Panc1 (cell line): Measurements from ENCODE around the gene GRK2.

Experiments
- TF ChIP-seq, protein P1 (sequence below): fragments of 450-650 bp; IDR thresholded peaks from 2 replicates; pipeline ENCODE4 v1.5.1; 2017; ENCODE audit warnings: mild to moderate bottlenecking
- TF ChIP-seq, protein P2 (sequence below), 2 experiments: IDR thresholded peaks; 2 replicates each; pipeline ENCODE4 v1.6.1; 2011 to 2012; ENCODE audit warnings: low read depth in 2 of 2, control low read depth in 1 of 2, low read length in 1 of 2, mild to moderate bottlenecking in 1 of 2, moderate library complexity in 1 of 2; ENCODE audit not compliant: insufficient read depth in 1 of 2

DNA sequence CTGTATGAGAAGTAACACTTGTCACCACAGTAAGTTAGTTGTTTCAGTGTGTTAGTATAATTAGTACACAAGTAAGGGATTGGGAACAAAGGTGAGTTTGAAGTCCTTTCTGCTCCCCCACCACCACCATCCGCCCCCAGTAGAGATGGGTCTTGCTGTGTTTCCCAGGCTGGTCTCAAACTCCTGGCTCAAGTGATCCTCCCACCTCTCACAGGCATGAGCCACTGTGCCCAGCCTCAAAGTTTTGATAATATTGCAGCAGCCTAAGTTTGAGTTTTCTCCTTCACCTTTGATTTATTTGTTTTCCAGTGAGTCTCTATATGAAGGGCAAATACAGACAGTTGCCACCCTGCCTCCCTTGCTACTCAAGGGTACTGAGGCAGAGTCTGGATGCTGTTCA lies 23.7 kb upstream of the GRK2 start:
- TF ChIP-seq, protein P1, sequence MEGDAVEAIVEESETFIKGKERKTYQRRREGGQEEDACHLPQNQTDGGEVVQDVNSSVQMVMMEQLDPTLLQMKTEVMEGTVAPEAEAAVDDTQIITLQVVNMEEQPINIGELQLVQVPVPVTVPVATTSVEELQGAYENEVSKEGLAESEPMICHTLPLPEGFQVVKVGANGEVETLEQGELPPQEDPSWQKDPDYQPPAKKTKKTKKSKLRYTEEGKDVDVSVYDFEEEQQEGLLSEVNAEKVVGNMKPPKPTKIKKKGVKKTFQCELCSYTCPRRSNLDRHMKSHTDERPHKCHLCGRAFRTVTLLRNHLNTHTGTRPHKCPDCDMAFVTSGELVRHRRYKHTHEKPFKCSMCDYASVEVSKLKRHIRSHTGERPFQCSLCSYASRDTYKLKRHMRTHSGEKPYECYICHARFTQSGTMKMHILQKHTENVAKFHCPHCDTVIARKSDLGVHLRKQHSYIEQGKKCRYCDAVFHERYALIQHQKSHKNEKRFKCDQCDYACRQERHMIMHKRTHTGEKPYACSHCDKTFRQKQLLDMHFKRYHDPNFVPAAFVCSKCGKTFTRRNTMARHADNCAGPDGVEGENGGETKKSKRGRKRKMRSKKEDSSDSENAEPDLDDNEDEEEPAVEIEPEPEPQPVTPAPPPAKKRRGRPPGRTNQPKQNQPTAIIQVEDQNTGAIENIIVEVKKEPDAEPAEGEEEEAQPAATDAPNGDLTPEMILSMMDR = no peak
- TF ChIP-seq, protein P2, sequence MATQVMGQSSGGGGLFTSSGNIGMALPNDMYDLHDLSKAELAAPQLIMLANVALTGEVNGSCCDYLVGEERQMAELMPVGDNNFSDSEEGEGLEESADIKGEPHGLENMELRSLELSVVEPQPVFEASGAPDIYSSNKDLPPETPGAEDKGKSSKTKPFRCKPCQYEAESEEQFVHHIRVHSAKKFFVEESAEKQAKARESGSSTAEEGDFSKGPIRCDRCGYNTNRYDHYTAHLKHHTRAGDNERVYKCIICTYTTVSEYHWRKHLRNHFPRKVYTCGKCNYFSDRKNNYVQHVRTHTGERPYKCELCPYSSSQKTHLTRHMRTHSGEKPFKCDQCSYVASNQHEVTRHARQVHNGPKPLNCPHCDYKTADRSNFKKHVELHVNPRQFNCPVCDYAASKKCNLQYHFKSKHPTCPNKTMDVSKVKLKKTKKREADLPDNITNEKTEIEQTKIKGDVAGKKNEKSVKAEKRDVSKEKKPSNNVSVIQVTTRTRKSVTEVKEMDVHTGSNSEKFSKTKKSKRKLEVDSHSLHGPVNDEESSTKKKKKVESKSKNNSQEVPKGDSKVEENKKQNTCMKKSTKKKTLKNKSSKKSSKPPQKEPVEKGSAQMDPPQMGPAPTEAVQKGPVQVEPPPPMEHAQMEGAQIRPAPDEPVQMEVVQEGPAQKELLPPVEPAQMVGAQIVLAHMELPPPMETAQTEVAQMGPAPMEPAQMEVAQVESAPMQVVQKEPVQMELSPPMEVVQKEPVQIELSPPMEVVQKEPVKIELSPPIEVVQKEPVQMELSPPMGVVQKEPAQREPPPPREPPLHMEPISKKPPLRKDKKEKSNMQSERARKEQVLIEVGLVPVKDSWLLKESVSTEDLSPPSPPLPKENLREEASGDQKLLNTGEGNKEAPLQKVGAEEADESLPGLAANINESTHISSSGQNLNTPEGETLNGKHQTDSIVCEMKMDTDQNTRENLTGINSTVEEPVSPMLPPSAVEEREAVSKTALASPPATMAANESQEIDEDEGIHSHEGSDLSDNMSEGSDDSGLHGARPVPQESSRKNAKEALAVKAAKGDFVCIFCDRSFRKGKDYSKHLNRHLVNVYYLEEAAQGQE (IDR thresholded peaks at IDR 0.05; ENCODE audit: insufficient read depth in 1 of 2, low read depth in 2 of 2, low read length in 1 of 2) = no peak
